Bronchial epithelial cell (primary cell): Measurements from ENCODE around the gene CUBN. TPM values are rescaled to one million over a fixed set of nuclear protein-coding genes. Genes with fewer than 3 reads are reported as not detected.

Experiments
- DNase-seq: peaks from one replicate; pipeline ENCODE4 v3.0.0-alpha.2; 2010; ENCODE audit warnings: low read depth
- FAIRE-seq: peaks from 2 replicates; lab custom pipeline; 2011; peaks lifted over from hg19 to GRCh38; lab: Jason Lieb, UNC
- H3K27me3 ChIP-seq: 2 replicates; pipeline ENCODE4 v1.5.1; 2011; ENCODE audit warnings: low read length; ENCODE audit not compliant: control insufficient read depth, insufficient read depth
- H3K36me3 ChIP-seq: 2 replicates; pipeline ENCODE4 v1.5.1; 2011; ENCODE audit warnings: low read length; ENCODE audit not compliant: control insufficient read depth, insufficient read depth
- H3K4me3 ChIP-seq: 2 replicates; pipeline ENCODE4 v1.5.1; 2011; ENCODE audit warnings: mild to moderate bottlenecking, low read depth, low read length, control low read depth
- CTCF ChIP-seq: IDR thresholded peaks from 2 replicates; pipeline ENCODE4 v1.5.1; 2011; ENCODE audit warnings: mild to moderate bottlenecking, moderate library complexity, low read length, control low read depth, inconsistent platforms; ENCODE audit not compliant: insufficient read depth, severe bottlenecking
- total RNA-seq: library from RNA; depleted of rRNA; stranded (reverse); fragments of >200 nt; gene quantifications from 2 replicates; pipeline ENCODE4 v1.2.1, GENCODE V29; 2014

CUBN gene
- total RNA-seq, 1 donor from 2014 or later: 0.53 TPM

DNA sequence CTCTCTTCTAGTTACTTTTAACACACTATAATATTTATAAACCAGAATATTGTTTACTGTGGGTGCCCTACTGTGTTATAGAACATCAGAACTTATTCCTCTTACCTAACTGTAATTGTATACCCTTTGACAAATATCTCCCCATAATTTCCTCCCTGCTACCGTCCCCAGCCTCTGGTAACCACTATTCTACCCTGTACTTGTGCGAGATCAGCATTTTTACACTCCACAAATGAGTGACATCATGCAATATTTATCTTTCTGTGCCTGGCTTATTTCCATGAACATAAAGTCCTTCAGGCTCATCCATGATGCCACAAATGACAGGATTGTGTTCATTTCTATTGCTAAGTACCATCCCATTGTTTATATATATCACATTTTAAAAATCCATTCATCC lies 172.6 kb downstream of the CUBN start:
- no peak for TF ChIP-seq CTCF
- no peak for FAIRE-seq

GRCh38 chr10:16954280-16955030 lies 175.2 kb downstream of the CUBN start:
- DNase-seq (no peak), FAIRE-seq (no peak)
- Histone ChIP-seq H3K27me3 (no peaks in the 10 kb centered on the region), H3K36me3 (no peaks in the 10 kb centered on the region), H3K4me3 (no peak overlapping the region)
- TF ChIP-seq CTCF: no peak

More for the DNA sequence above, 172.6 kb downstream of the CUBN start:
- Histone ChIP-seq H3K36me3 (no peaks in the 10 kb centered on the region), H3K27me3 (no peaks in the 10 kb centered on the region), H3K4me3 (no peak overlapping the region)
- no peak for DNase-seq

DNA sequence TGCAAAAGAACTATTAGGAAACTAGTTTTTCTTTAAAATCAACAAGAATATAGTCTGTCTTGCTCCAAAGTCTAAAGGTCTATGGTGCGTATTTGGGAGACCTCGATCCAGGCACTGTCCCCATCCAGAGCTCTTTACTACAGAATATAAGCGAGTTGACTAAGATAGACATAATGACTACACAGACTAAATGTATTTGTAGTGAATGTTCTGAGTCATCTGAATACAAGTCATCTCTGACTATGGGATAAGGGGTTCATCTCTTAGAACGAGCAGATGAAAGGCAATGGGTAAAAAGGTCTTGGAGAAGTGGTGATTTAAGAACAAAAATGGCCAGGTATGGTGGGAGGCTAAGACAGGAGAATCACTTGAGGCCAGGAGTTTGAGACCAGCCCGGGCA lies 176.3 kb downstream of the CUBN start:
- Histone ChIP-seq H3K36me3 (no peaks in the 10 kb centered on the region), H3K27me3 (no peaks in the 10 kb centered on the region), H3K4me3 (no peak overlapping the region)
- TF ChIP-seq CTCF: no peak
- FAIRE-seq (no peak), DNase-seq (peak; percentile 15)

- DNase-seq: no peak
- no peak for TF ChIP-seq CTCF
- Histone ChIP-seq H3K27me3 (no peaks in the 10 kb centered on the region), H3K36me3 (no peaks in the 10 kb centered on the region), H3K4me3 (no peak overlapping the region)
- no peak for FAIRE-seq
These were observed 177.0 kb downstream of the CUBN start for GRCh38 chr10:16952610-16953009.

DNA sequence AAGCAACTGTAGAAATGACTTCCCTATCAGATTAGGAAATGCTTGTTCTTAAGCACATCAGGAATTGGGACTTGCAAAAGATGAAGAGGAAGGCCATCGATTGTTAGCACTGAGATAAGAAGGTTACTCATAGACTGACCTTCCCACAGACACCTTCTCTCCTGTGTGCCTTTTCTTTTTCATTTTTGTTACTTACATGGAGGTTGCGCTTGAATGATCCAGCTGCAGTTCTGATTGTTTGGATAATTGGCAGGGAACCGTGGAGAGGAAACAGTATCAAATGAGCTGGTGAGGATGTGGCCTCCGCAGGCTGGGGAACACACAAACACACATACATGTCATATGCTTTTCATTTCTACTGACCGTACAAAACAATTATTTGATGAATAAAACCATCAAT lies 177.5 kb downstream of the CUBN start:
- DNase-seq (no peak), FAIRE-seq (no peak)
- TF ChIP-seq CTCF: no peak
- Histone ChIP-seq H3K36me3 (no peaks in the 10 kb centered on the region), H3K27me3 (no peaks in the 10 kb centered on the region), H3K4me3 (no peak overlapping the region)
